Spleen (tissue), 7 donors: ENCODE results near the gene AEBP1.

ENCODE experiments used
- CTCF ChIP-seq, 11 experiments: fragments of 200-600 bp in 7 of 11; fragments of 450-650 bp in 4 of 11; sonication (generic) in 4 of 11; IDR thresholded peaks in 8 of 11; conservative IDR thresholded peaks in 3 of 11; 1 replicate in 7 of 11; 2 replicates in 4 of 11; pipeline versions ENCODE4 v1.4.0 to v1.8.0; 2016 to 2021; ENCODE audit warnings: antibody characterized with exemption in 11 of 11, inconsistent platforms in 4 of 11, mild to moderate bottlenecking in 1 of 11
- POLR2A ChIP-seq, 3 donors: fragments of 450-650 bp; IDR thresholded peaks; one replicate each; pipeline ENCODE4 v1.5.1; 2017; ENCODE audit warnings: antibody characterized with exemption in 3 of 3, mild to moderate bottlenecking in 1 of 3
- POLR2AphosphoS5 ChIP-seq, 3 donors: sonication (generic); formaldehyde crosslinking; IDR thresholded peaks; one replicate each; pipeline ENCODE4 v1.5.1; 2017; ENCODE audit warnings: antibody characterized with exemption in 3 of 3
- donor health status: DM: no; HTN: no; CAD: no; lungs with moderate emphysema.
- donor health status: DM: no; HTN: no; CAD: no.
- donor health status: DM: no; HTN: no; CAD: no.

DNA sequence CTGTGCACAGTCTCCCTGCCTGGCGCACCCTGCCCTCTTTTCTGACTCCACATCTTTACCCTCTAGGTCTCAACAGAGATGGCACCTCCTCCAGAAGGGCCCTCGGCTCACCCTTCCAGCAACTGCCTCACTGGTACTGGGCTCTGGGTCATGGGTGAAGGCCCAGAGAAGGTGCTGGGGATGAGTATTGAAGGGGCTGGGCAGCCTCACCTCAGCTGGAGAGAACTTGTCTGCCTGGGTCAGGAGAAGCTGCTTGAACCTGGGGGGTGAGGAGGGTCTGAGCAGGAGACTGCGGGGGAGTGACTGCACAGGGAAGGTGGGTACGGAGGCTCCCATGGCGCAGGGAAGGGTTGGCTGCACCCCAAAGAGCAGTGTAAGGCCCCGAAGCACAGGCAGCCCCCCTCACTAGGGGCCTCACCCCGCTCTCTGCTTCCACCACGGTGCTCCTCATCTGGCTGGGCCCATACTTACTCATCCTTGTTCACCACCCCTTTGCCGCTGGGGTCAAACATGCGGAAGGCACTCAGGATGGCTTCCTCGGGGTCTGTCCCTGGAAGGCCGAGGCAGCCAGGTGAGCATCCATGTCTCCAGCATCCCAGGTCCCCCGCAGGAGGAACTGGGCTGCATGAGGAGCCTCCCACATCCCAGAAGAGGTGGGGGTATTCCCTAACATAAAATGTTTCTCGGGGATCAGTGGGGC, 35.3 kb downstream of the AEBP1 start:
- no peak for TF ChIP-seq CTCF (IDR thresholded peaks at IDR 0.05 in 8 of 11, conservative IDR thresholded peaks at IDR 0.05 in 3 of 11)
- no peak for TF ChIP-seq POLR2A (IDR thresholded peaks at IDR 0.05)
- no peak for TF ChIP-seq POLR2AphosphoS5 (IDR thresholded peaks at IDR 0.05)
